Activated CD8-positive, alpha-beta memory T cell treated with anti-CD3 and anti-CD28 coated beads for 4 hours (primary cell): ENCODE measurements around the gene TCF25.

Experiments
- DNase-seq, 2 donors: peaks; one replicate each; pipeline ENCODE4 v3.0.0-alpha.2; 2020; ENCODE audit warnings: low read depth in 2 of 2

The TCF25 gene

GRCh38 chr16:89936981-89937380 lies 63.6 kb downstream of the TCF25 start:
- no peak for DNase-seq

DNA sequence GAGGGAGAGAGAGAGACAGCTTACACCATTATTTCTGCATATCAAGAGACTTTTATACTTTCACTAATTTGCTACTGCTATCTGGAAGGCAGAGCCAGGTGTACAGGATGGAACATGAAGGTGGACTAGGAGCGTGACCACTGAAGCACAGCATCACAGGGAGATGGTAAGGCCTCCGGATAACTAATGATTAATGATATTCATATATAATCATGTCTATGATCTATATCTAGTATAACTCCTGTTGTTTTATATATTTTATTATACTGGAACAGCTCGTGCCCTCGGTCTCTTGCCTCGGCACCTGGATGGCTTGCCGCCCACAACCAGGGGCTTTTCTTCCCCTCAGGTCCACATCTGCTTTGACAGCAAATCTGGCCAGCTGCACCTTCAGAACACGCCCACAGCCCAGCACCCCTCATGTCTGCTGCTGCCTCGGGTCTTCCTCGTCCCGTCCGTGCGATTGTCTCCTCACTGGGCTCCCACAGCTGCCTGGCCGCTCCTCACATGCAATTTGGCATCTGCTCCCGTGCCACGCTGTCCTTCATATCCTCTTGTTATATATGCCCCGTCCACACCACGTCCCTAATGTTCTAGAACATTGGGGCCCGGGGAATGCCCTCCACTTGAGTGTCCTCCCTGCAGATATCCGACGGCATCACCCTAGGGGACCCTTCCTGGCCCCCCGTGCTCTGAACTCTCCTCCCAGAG lies 64.9 kb downstream of the TCF25 start:
- DNase-seq = no peak

GRCh38 chr16:89944773-89945172 lies 71.4 kb downstream of the TCF25 start:
- no peak for DNase-seq

GRCh38 chr16:89945654-89946053 lies 72.3 kb downstream of the TCF25 start:
- DNase-seq = no peak

DNA sequence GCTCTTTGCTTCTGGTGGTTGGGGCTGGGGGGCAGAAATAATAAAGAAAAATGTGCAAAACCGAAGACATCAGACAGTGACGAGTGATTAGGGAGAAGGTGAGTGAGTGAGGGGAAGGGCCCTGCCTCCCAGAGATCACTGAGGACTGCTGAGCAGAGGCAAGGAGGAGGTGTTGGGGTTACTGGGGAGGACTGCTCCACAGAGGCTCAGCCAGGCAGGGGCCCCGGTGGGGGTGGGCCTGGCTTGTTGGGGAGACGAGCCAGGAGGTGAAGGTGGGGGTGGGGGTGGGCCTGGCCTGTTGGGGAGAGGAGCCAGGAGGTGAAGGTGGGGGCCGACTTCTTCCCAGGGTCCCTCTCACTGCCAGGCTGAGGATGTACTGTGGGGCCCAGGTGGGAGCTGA lies 73.1 kb downstream of the TCF25 start:
- no peak for DNase-seq

GRCh38 chr16:89949121-89949742 lies 75.8 kb downstream of the TCF25 start:
- no peak for DNase-seq

GRCh38 chr16:89949756-89950155 lies 76.4 kb downstream of the TCF25 start:
- no peak for DNase-seq

DNA sequence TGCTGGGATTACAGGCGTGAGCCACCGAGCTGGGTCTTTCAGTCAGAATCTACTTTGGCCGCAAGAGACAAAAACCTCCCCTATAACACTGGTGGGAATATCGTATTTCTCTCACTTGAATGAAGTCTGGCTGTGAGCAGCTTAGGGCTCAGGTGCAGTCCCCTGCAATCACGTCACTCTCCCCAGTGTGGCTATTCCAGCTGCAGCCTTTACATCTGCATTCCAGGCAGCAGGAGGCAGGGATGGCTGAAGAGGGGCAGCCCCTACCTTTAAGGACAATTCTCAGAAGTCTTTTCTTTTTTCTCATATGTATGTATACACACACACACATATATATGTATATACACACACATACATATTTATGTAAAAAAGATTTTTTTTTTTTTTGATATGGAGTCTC lies 78.1 kb downstream of the TCF25 start:
- DNase-seq = no peak

- no peak for DNase-seq
Measured at GRCh38 chr16:89952049-89952448, 78.7 kb downstream of the TCF25 start.

DNA sequence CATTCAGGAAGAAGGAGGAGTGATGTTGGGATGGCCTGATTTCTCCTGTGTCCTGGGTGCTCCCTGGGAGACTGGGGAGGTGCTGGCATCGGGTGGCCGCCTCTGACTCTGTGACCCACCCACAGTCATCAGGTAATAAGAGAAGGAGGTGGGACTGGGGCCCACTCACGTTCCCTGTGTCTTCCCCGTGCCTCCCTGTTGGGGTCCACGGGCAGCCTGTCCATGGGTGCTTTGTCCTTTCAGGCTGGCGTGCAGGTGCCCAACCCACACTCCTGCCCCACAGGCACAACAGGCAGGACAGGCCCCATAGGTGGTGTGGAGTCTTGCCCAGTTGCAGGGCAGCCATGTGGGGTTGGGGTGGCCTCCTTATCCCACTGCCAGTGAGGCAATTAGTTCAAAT lies 79.2 kb downstream of the TCF25 start:
- no peak for DNase-seq

- no peak for DNase-seq
Measured at GRCh38 chr16:89953671-89954406, 80.4 kb downstream of the TCF25 start.

DNA sequence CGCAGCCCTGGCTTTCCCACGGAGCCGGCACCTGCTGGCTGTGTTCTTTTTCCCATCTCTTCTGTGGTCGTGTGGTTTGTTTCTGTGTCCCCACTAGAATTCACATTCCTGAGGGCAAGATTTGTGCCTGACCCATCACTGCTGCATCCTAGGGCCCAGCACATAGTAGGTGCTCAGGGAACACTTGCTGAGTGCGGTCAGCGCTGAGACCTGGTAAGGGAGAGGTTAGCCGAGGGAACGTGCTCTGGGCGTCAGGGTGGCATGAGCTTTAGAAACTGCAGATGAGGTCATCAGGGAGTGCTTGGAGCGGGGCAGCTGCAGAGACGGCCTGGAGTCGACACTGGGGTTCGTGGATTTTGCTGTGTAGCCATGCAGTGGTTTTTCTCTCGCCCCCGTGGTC lies 81.1 kb downstream of the TCF25 start:
- DNase-seq = no peak

DNA sequence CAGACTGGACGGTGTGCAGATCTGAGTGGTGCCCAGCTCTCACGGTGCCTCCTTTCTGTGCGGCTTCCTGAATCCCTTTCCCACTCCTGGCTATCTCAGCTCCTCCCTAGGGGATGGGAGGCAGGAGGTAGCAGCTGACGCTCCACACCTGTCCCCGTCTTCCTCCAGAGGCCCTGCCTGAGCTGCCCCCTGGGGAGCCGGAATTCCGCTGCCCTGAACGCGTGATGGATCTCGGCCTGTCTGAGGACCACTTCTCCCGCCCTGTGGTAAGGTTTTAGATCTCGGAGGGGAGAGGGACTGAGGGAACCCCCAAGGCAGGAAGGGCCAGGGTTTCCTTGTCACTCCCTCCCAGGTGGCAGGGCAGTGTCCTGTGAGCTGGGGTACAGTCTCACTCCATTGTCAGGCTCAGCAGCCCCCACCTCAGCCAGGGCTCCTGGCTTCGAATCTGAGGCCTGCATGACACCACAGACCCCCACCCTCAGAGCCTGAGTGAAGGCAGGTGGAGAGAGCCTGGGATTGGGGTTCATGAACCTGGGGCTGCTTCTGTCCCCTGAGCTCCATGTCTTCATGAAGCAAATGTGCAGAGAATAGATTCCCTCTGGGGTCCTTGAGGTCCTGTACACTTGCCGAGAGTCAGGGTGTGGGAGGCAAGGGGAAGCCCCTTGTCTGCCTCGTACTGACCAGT lies 81.8 kb downstream of the TCF25 start:
- DNase-seq = no peak

DNA sequence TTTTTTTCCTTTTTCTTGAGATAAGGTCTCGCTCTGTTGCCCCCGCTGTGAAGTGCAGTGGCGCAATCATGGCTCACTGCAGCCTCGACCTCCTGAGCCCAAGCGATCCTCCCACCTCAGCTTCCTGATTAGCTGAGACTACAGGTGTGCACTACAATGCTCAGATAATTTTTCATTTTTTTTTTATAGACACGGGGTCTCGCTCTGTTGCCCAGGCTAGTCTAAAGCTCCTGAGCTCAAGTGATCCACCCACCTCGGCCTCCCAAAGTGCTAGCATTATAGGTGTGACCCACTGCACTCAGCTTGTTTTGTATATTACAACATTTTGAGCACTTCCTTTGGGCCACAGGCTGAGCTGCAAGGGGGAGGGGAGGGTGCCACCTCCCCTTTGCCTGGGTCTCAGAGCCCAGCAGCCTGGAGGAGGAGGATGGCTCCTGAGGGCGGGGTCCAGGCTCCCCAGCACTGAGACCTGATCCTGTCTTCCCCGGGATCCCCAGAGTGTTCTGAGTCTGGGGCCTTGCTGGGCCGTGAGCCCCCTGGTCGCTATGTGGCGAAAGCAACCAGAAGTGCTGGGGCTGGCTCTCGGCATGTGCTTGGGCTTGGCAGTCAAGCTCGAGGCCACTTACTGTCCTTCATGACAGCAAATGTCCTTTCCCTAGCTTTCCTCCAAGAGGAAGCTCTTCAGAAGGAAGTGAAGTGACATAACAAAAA lies 83.3 kb downstream of the TCF25 start:
- DNase-seq = no peak

- no peak for DNase-seq
Measured at GRCh38 chr16:89957216-89957785, 83.9 kb downstream of the TCF25 start.

DNA sequence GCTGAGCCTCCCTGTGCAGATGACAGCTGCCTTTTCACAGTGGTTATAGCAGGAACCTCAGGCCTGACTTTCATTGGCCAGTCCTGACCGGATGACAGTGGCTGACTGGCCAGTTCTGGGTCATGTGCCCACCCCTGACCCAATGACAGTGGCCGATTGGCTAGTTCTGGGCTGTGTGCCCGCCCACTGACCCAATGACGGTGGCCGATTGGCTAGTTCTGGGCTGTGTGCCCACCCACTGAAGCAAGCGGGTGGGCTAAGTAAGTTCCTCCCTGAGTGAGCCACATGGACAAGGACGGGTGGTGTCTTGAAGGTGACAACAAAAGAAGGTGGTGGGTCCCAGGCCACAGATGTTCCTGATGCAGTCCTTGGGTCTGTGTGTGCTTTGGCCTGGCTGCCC lies 84.7 kb downstream of the TCF25 start:
- no peak for DNase-seq

- DNase-seq = no peak
Measured at GRCh38 chr16:89958596-89958995, 85.2 kb downstream of the TCF25 start.

GRCh38 chr16:89960966-89961365 lies 87.6 kb downstream of the TCF25 start:
- DNase-seq = no peak
